Epithelial cell of esophagus (primary cell): ENCODE data around the gene TMEM123.

ENCODE experiments used
- DNase-seq: peaks from one replicate; pipeline ENCODE4 v3.0.0; 2010; ENCODE audit warnings: low read depth
- H3K4me3 ChIP-seq: 2 replicates; pipeline ENCODE4 v1.5.1; 2011; ENCODE audit warnings: mild to moderate bottlenecking, low read length, control low read depth
- TF ChIP-seq, protein P1 (sequence below): IDR thresholded peaks from 2 replicates; pipeline ENCODE4 v1.5.1; 2011; ENCODE audit warnings: low read depth, mild to moderate bottlenecking, low read length, control low read depth, inconsistent platforms; ENCODE audit not compliant: insufficient read depth; ENCODE audit errors: missing control alignments

TMEM123 gene

DNA sequence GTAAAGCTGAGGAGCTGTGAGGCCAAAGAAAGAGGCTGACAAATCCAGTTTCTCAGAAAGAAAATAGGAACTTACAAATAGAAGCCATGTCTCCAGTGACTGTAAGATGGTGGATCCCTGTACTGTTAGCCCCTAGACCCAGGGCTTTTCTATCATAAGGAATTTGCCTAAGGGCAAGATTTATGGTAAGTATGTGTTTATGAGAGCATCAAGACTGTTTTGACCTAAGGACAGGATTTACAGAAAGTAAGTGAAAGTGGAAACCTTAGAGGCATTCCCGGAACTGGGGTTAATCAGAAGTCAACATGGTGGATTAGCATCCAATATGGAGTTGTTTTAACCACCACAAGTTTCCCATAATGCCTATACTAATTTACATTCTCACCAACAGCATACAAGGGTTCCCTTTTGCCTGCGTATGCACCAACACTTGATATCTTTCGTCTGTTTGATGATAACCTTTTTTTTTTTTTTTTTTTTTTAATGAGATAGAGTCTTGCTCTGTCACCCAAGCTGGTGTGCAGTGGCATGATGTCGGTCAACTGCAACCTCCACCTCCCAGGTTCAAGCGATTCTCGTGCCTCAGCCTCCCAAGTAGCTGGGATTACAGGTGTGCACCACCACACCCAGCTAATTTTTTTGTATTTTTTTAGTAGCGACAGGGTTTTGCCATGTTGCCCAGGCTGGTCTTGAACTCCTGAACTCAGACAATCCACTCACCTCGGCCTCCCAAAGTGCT, 65.4 kb downstream of the TMEM123 start:
- TF ChIP-seq, protein P1, sequence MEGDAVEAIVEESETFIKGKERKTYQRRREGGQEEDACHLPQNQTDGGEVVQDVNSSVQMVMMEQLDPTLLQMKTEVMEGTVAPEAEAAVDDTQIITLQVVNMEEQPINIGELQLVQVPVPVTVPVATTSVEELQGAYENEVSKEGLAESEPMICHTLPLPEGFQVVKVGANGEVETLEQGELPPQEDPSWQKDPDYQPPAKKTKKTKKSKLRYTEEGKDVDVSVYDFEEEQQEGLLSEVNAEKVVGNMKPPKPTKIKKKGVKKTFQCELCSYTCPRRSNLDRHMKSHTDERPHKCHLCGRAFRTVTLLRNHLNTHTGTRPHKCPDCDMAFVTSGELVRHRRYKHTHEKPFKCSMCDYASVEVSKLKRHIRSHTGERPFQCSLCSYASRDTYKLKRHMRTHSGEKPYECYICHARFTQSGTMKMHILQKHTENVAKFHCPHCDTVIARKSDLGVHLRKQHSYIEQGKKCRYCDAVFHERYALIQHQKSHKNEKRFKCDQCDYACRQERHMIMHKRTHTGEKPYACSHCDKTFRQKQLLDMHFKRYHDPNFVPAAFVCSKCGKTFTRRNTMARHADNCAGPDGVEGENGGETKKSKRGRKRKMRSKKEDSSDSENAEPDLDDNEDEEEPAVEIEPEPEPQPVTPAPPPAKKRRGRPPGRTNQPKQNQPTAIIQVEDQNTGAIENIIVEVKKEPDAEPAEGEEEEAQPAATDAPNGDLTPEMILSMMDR = no peak
- DNase-seq = no peak
- no peak overlapping the region for H3K4me3 ChIP-seq

DNA sequence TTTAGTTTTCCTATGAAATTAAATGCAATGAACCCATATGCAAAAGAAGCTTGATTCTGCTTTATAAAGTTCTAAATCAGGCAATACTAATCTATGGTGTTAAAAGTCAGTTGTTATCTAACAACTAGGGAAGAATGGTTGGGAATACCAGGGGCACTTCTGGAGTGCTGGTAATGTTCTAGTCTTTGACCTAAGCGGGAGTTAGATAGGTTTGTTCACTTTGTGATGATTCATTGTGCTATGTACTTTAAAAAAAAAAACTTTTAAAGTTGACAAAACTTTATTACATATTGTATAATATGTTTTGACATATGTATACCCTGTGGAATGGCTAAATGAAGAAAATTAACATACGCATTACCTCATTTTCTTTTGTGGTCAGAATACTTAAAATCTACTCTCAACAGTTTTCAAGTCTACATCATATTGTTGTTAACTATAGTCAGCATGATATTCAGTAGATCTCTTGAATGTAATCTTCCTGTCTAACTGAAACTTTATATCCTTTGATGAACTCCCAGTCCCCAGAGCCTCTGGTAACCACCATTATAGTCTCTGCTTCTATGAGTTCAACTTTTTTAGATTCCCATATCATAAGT, 66.3 kb downstream of the TMEM123 start:
- no peak for DNase-seq
- TF ChIP-seq, protein P1 = no peak
- no peak overlapping the region for H3K4me3 ChIP-seq

DNA sequence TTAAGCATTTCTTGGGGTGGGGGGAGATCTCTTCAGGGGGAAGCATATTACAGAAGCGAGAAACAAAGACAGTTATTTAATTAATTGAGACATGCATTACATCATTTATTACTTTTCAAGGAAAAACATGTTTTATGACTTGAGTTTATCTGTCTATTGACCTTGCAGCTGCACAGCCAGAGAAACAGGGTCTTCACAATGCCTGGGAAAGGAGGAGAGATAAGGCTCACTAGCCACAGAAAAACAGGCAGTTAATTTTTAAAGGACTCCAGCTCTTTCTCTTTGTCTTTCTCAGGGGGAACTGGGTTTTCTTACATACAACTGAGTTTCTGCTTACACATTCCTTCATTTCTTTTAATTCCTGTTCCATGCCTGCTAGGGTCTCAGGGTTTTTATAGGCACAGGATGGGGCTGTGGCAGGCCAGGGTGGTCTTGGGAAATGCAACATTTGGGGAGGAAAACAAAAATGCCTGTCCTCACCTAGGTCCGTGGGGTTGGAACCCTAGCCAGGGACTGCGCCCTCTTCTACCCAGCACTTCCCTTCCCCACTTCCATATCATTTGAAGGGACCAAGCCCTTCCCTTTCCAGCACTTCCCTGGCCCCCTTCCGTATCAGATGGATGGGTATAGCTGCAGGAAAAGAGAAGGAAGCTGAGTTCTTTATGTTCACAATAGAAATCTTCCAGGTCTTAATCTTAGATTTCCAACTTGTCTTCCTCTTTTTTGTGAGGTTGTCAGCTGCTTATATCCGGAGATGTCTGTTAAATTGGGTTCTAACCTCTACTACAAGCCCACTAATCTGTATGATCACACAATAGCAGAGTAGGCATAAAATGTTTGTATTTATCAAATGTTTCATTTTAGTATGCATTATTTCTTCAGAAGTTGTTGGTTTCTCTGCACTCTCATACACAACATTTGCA, 67.2 kb downstream of the TMEM123 start:
- H3K4me3 ChIP-seq = no peak overlapping the region
- TF ChIP-seq, protein P1 = no peak
- no peak for DNase-seq

DNA sequence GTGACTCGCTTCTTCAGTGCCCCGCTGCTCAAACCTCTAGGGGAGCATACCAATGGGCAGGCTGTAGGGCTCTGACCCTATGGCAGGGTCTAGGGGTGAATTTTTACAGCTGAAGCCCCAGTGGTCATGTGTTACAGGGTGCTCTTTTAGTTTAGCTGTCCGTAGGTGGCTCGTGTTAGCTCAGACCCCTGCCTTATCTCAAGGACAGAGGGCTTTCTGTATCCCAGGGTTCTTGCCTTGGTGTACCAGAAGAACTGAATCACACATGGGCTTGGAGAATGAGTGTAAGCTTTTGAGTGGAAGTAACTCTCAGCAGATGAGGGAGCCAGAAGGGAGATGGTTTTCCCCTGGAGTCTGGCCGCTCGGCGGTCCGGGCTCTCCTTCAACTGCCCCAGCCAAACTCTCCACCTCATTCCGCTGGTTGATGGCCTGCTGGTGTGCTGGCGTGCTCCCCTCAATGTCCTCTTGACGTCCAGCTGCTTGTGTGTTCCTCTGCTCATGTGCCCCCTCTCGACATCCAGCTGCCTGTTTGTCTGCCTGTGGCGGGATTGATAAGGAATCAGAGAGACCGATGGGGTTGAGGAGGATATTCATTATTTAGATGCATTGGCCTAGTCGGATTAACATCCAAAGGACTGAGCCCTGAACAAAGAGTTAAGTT, 68.0 kb downstream of the TMEM123 start:
- DNase-seq = no peak
- no peak overlapping the region for H3K4me3 ChIP-seq
- TF ChIP-seq, protein P1 = no peak

DNA sequence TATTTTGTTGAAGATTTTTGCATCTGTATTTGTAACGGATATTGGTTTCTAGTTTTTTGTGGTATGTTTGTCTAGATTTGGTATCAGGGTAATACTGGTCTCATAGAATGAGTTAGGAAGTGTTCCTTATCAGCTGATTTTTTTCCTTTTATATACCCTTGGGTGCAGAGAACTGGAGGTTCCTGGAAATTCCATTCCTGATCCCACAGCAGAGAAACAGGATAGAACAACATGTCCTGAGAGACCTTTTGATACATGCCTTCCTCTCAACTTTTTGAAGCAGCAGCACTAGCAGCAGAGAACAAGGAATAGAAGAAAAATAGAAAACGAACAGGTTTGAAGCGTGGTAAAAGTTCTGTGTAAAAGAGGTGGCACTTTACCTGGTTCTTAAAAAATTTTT, 68.7 kb downstream of the TMEM123 start:
- H3K4me3 ChIP-seq = no peak overlapping the region
- TF ChIP-seq, protein P1 = no peak
- DNase-seq = no peak

DNA sequence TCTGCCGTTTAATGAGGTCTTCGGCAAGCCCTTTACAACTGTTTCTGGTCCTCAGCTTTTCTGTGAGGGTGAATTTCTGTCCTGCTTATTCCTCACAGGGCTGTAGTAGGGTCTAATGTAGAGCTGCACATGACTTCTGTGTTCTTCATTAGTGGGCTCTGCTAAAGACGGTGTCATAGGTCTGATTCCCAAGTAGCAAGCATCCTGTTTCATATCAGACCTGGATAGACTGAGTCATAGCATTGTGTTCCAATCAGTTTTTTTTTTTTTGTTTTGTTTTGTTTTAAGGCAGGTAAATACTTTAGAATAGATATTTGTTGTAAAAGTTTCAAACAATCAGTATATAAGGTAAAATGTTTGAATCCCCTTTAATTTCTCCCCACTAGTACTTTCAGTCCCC, 70.2 kb downstream of the TMEM123 start:
- TF ChIP-seq, protein P1 = no peak
- DNase-seq = no peak

More for the DNA sequence above, 70.2 kb downstream of the TMEM123 start:
- no peak overlapping the region for H3K4me3 ChIP-seq
